GM10266 (cell line): ENCODE results near the gene TENT5C.

Experiments used
- DNase-seq: peaks from one replicate; pipeline ENCODE4 v3.0.0; 2012; ENCODE audit errors: extremely low spot score
- CTCF ChIP-seq: IDR thresholded peaks from 2 replicates; pipeline ENCODE4 v1.5.1; 2012; ENCODE audit warnings: mild to moderate bottlenecking, low read depth; ENCODE audit not compliant: control insufficient read depth, insufficient read depth; ENCODE audit errors: missing control alignments

The TENT5C gene

GRCh38 chr1:117643601-117644000, 37.8 kb downstream of the TENT5C start:
- DNase-seq: no peak
- no peak for TF ChIP-seq CTCF

GRCh38 chr1:117644696-117645311, 39.0 kb downstream of the TENT5C start:
- DNase-seq: no peak
- TF ChIP-seq CTCF: no peak

- TF ChIP-seq CTCF: no peak
- DNase-seq: no peak
Measured at GRCh38 chr1:117645343-117645742, 39.5 kb downstream of the TENT5C start.

- DNase-seq: no peak
- TF ChIP-seq CTCF: no peak
Measured at GRCh38 chr1:117646007-117646811, 40.4 kb downstream of the TENT5C start.

GRCh38 chr1:117646956-117647355, 41.1 kb downstream of the TENT5C start:
- no peak for DNase-seq
- TF ChIP-seq CTCF: no peak

- DNase-seq: no peak
- no peak for TF ChIP-seq CTCF
Measured at GRCh38 chr1:117648015-117648414, 42.2 kb downstream of the TENT5C start.
